ENCODE data around the gene WRAP73.
A peak's percentile ranks its signal among the peaks of the same experiment; 100 is the strongest.

Gene WRAP73

DNA sequence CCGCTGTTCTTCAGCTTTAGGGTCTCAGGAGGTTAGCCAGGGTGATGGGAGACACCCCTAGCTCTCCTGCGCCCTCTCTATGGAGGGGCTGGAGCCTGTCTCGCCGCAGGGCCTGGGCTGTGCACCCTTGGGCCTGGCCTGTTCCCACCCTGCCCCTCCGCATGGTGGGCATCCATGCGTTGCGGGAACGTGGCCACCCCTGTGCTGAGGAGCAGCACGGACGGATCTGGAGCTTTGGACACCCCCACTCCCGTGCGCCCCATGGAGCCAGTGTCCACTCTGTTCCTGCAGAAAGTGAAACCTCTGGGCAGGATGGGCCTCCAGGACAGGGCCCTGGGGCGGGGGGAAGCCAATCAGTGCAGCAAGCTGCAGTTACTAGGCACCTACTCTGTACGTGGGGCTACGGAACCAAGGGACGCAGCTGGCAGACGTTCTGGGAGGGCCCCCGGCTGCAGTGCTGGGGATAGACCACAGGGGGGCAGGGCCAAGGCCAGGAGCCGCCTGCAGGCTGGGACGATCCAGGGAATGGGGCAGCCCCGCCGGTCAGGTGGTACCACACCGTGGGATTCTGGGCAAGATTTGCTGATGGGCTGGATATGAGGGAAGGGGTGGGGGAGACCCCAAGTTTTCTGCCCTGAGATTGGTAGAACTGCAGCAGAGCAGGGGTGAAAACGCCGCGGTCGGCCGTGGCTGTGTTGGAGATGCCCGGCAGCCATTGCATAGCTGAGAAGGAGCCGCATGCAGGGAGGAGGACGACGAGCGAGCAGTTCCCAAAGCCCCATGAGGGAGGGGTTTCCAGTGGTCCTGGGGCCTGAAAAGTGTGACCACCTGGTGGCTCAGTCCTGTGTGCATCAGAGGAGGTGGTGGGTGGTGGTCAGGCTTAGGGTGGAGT lies 45.7 kb upstream of the WRAP73 start:
- TF ChIP-seq, protein P1, sequence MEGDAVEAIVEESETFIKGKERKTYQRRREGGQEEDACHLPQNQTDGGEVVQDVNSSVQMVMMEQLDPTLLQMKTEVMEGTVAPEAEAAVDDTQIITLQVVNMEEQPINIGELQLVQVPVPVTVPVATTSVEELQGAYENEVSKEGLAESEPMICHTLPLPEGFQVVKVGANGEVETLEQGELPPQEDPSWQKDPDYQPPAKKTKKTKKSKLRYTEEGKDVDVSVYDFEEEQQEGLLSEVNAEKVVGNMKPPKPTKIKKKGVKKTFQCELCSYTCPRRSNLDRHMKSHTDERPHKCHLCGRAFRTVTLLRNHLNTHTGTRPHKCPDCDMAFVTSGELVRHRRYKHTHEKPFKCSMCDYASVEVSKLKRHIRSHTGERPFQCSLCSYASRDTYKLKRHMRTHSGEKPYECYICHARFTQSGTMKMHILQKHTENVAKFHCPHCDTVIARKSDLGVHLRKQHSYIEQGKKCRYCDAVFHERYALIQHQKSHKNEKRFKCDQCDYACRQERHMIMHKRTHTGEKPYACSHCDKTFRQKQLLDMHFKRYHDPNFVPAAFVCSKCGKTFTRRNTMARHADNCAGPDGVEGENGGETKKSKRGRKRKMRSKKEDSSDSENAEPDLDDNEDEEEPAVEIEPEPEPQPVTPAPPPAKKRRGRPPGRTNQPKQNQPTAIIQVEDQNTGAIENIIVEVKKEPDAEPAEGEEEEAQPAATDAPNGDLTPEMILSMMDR (conservative IDR thresholded peaks at IDR 0.05; ENCODE audit: low read depth, low read length) = peak; percentile 79
- no peak for DNase-seq (ENCODE audit: low read depth)

GRCh38 chr1:3693321-3693720 lies 43.4 kb upstream of the WRAP73 start:
- TF ChIP-seq, protein P1 (conservative IDR thresholded peaks at IDR 0.05; ENCODE audit: low read depth, low read length) = no peak
- DNase-seq (ENCODE audit: low read depth) = no peak
- H3K4me3 ChIP-seq (ENCODE audit: low read length) = no peak overlapping the region

More for the DNA sequence above, 45.7 kb upstream of the WRAP73 start:
- H3K4me3 ChIP-seq (ENCODE audit: low read length) = no peak overlapping the region

- TF ChIP-seq, protein P1 (conservative IDR thresholded peaks at IDR 0.05; ENCODE audit: low read depth, low read length) = no peak
- DNase-seq (ENCODE audit: low read depth) = no peak
- no peak overlapping the region for H3K4me3 ChIP-seq (ENCODE audit: low read length)
Observed at GRCh38 chr1:3692598-3692997, 42.7 kb upstream of the WRAP73 start.

DNA sequence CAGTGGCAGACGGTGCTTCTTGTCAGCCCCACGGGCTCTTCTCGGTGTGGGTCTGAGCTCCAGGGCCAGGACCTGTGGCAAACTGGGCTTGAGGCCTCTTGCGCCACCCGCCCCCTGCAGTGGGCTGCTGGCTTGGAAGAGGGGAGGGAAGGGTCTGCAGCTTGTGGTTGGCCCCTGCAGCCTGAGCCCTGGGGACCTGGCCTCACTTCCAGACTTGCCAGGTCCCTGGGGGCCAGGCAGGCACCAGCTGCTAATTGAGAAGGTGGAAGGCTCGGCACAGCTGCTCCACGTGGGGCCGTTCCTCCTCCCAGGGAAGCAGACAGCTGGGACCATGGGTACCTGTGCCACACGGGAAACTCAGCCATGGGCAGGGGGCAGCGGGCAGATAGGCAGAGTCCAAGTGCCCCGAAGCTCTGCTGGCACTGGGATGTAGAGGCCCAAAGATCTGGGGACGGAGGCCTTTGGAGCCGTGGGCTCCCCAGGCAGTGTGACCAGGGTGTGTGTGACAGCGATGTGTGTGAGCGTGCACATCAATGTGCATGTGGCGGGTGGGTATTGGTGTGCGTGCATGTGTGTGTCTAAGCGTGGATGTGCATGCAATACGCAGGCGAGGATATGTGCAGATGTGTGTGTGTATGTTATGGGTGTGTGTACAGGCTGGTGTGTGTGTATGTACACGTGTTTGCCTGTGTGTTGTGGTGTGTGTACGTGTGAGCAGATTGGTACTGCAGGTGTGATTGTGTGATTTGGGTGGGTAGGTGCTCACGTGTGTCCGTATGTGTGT lies 41.7 kb upstream of the WRAP73 start:
- TF ChIP-seq, protein P1 (conservative IDR thresholded peaks at IDR 0.05; ENCODE audit: low read depth, low read length) = no peak
- no peak overlapping the region for H3K4me3 ChIP-seq (ENCODE audit: low read length)
- no peak for DNase-seq (ENCODE audit: low read depth)

- TF ChIP-seq, protein P1 (conservative IDR thresholded peaks at IDR 0.05; ENCODE audit: low read depth, low read length) = no peak
- H3K4me3 ChIP-seq (ENCODE audit: low read length) = no peak overlapping the region
- no peak for DNase-seq (ENCODE audit: low read depth)
Observed at GRCh38 chr1:3690282-3691065, 40.6 kb upstream of the WRAP73 start.

GRCh38 chr1:3689138-3689750 lies 39.3 kb upstream of the WRAP73 start:
- TF ChIP-seq, protein P1 (conservative IDR thresholded peaks at IDR 0.05; ENCODE audit: low read depth, low read length) = no peak
- H3K4me3 ChIP-seq (ENCODE audit: low read length) = no peak overlapping the region

More at GRCh38 chr1:3689138-3689750, 39.3 kb upstream of the WRAP73 start:
- no peak for DNase-seq (ENCODE audit: low read depth)

Data from retinal pigment epithelial cell (primary cell).